GM23338 (cell line): ENCODE data around the gene UHRF2.
"Not testable (repeated sequence)": the region's sequence is repeated elsewhere in the genome, so short reads cannot be mapped to it uniquely, and the experiment has no call there.

Experiments used
- CREB1 ChIP-seq: fragments of 250-450 bp; sonication (Bioruptor Pico); IDR thresholded peaks from 2 replicates; pipeline ENCODE4 v1.5.0; 2020; ENCODE audit warnings: low read depth, mild to moderate bottlenecking, moderate library complexity
- CTCF ChIP-seq, 2 experiments: fragments of 200-600 bp in 1 of 2; sonication (generic) in 1 of 2; conservative IDR thresholded peaks; 2 replicates each; pipeline versions ENCODE4 v1.5.1 to v1.6.1; 2016 to 2017; ENCODE audit warnings: antibody characterized with exemption in 2 of 2, low read depth in 2 of 2, mild to moderate bottlenecking in 2 of 2, moderate library complexity in 1 of 2
- EZH2 ChIP-seq: fragments of 200-600 bp; sonication (generic); IDR thresholded peaks from one replicate; pipeline ENCODE4 v1.8.0; 2017; ENCODE audit warnings: antibody characterized with exemption, mild to moderate bottlenecking, low read depth; ENCODE audit not compliant: unreplicated experiment
- EZH2phosphoT487 ChIP-seq: fragments of 200-600 bp; sonication (generic); IDR thresholded peaks from one replicate; pipeline ENCODE4 v1.8.1; 2018; ENCODE audit warnings: antibody characterized with exemption; ENCODE audit not compliant: unreplicated experiment
- POLR2AphosphoS5 ChIP-seq: IDR thresholded peaks from 2 replicates; pipeline ENCODE4 v1.6.1; 2016; ENCODE audit warnings: antibody characterized with exemption, low read depth
- TF ChIP-seq, protein P1 (sequence below): fragments of 250-450 bp; sonication (Bioruptor Pico); IDR thresholded peaks from 2 replicates; pipeline ENCODE4 v1.5.0; 2020; ENCODE audit warnings: mild to moderate bottlenecking, moderate library complexity
- TF ChIP-seq, protein P2 (sequence below): IDR thresholded peaks from one replicate; pipeline ENCODE4 v1.6.1; 2018; ENCODE audit warnings: antibody characterized with exemption; ENCODE audit not compliant: unreplicated experiment

DNA sequence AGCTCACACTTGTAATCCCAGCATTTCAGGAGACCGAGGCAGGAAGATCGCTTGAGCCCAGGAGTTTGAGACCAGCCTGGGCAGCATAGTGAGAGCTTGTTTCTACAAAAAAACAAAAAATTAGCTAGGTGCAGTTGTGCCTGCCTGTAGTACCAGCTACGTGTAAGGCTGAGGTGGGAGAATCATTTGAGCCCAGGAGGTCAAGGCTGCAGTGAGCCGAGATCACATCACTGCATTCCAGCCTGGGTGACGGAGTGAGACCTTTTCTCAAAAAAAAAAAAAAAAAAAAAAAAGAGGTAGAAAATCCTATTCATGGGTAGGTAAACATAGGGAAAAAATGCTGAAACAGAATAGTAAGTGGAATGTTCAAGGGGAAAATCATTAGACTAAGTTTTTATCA, 129.6 kb downstream of the UHRF2 start:
- not testable (repeated sequence) for TF ChIP-seq CTCF (conservative IDR thresholded peaks at IDR 0.05; ENCODE audit: low read depth in 2 of 2); CREB1 (CRISPR knock-in tag); EZH2phosphoT487; POLR2AphosphoS5; EZH2
- TF ChIP-seq, protein P1, sequence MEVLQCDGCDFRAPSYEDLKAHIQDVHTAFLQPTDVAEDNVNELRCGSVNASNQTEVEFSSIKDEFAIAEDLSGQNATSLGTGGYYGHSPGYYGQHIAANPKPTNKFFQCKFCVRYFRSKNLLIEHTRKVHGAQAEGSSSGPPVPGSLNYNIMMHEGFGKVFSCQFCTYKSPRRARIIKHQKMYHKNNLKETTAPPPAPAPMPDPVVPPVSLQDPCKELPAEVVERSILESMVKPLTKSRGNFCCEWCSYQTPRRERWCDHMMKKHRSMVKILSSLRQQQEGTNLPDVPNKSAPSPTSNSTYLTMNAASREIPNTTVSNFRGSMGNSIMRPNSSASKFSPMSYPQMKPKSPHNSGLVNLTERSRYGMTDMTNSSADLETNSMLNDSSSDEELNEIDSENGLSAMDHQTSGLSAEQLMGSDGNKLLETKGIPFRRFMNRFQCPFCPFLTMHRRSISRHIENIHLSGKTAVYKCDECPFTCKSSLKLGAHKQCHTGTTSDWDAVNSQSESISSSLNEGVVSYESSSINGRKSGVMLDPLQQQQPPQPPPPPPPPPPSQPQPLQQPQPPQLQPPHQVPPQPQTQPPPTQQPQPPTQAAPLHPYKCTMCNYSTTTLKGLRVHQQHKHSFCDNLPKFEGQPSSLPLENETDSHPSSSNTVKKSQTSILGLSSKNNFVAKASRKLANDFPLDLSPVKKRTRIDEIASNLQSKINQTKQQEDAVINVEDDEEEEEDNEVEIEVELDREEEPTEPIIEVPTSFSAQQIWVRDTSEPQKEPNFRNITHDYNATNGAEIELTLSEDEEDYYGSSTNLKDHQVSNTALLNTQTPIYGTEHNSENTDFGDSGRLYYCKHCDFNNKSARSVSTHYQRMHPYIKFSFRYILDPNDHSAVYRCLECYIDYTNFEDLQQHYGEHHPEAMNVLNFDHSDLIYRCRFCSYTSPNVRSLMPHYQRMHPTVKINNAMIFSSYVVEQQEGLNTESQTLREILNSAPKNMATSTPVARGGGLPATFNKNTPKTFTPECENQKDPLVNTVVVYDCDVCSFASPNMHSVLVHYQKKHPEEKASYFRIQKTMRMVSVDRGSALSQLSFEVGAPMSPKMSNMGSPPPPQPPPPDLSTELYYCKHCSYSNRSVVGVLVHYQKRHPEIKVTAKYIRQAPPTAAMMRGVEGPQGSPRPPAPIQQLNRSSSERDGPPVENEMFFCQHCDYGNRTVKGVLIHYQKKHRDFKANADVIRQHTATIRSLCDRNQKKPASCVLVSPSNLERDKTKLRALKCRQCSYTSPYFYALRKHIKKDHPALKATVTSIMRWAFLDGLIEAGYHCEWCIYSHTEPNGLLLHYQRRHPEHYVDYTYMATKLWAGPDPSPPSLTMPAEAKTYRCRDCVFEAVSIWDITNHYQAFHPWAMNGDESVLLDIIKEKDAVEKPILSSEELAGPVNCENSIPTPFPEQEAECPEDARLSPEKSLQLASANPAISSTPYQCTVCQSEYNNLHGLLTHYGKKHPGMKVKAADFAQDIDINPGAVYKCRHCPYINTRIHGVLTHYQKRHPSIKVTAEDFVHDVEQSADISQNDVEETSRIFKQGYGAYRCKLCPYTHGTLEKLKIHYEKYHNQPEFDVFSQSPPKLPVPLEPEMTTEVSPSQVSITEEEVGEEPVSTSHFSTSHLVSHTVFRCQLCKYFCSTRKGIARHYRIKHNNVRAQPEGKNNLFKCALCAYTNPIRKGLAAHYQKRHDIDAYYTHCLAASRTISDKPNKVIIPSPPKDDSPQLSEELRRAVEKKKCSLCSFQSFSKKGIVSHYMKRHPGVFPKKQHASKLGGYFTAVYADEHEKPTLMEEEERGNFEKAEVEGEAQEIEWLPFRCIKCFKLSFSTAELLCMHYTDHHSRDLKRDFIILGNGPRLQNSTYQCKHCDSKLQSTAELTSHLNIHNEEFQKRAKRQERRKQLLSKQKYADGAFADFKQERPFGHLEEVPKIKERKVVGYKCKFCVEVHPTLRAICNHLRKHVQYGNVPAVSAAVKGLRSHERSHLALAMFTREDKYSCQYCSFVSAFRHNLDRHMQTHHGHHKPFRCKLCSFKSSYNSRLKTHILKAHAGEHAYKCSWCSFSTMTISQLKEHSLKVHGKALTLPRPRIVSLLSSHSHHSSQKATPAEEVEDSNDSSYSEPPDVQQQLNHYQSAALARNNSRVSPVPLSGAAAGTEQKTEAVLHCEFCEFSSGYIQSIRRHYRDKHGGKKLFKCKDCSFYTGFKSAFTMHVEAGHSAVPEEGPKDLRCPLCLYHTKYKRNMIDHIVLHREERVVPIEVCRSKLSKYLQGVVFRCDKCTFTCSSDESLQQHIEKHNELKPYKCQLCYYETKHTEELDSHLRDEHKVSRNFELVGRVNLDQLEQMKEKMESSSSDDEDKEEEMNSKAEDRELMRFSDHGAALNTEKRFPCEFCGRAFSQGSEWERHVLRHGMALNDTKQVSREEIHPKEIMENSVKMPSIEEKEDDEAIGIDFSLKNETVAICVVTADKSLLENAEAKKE (CRISPR knock-in tag), result not testable (repeated sequence)
- TF ChIP-seq, protein P2, sequence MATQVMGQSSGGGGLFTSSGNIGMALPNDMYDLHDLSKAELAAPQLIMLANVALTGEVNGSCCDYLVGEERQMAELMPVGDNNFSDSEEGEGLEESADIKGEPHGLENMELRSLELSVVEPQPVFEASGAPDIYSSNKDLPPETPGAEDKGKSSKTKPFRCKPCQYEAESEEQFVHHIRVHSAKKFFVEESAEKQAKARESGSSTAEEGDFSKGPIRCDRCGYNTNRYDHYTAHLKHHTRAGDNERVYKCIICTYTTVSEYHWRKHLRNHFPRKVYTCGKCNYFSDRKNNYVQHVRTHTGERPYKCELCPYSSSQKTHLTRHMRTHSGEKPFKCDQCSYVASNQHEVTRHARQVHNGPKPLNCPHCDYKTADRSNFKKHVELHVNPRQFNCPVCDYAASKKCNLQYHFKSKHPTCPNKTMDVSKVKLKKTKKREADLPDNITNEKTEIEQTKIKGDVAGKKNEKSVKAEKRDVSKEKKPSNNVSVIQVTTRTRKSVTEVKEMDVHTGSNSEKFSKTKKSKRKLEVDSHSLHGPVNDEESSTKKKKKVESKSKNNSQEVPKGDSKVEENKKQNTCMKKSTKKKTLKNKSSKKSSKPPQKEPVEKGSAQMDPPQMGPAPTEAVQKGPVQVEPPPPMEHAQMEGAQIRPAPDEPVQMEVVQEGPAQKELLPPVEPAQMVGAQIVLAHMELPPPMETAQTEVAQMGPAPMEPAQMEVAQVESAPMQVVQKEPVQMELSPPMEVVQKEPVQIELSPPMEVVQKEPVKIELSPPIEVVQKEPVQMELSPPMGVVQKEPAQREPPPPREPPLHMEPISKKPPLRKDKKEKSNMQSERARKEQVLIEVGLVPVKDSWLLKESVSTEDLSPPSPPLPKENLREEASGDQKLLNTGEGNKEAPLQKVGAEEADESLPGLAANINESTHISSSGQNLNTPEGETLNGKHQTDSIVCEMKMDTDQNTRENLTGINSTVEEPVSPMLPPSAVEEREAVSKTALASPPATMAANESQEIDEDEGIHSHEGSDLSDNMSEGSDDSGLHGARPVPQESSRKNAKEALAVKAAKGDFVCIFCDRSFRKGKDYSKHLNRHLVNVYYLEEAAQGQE, result not testable (repeated sequence)
